Hepatocyte (in vitro differentiated cells): ENCODE data around the gene C20orf173. TPM values are rescaled to one million over a fixed set of nuclear protein-coding genes. Genes with fewer than 3 reads are reported as not detected.

Source experiments
- DNase-seq: peaks from one replicate; pipeline ENCODE4 v3.0.0-alpha.2; 2016; ENCODE audit warnings: low spot score
- H2AFZ ChIP-seq: fragments of 200-600 bp; sonication (generic); 2 replicates; pipeline ENCODE4 v1.6.0; 2016; ENCODE audit warnings: antibody characterized with exemption, mild to moderate bottlenecking
- H3K27ac ChIP-seq: fragments of 200-600 bp; sonication (generic); 2 replicates; pipeline ENCODE4 v1.5.1; 2016; ENCODE audit warnings: mild to moderate bottlenecking
- H3K27me3 ChIP-seq: fragments of 200-600 bp; sonication (generic); 2 replicates; pipeline ENCODE4 v1.6.1; 2016
- H3K36me3 ChIP-seq: fragments of 200-600 bp; sonication (generic); replicated peaks from 2 replicates; pipeline ENCODE4 v1.5.1; 2016; ENCODE audit warnings: low read depth; ENCODE audit not compliant: insufficient read depth
- H3K4me1 ChIP-seq: fragments of 200-600 bp; sonication (generic); 2 replicates; pipeline ENCODE4 v1.5.1; 2016; ENCODE audit warnings: mild to moderate bottlenecking, moderate library complexity; ENCODE audit not compliant: insufficient read depth
- H3K4me2 ChIP-seq: fragments of 200-600 bp; sonication (generic); 2 replicates; pipeline ENCODE4 v1.6.0; 2016
- H3K4me3 ChIP-seq: fragments of 200-600 bp; sonication (generic); 2 replicates; pipeline ENCODE4 v1.5.1; 2016; ENCODE audit warnings: mild to moderate bottlenecking
- H3K79me2 ChIP-seq: fragments of 200-600 bp; sonication (generic); 2 replicates; pipeline ENCODE4 v1.6.0; 2017; ENCODE audit warnings: mild to moderate bottlenecking
- H3K9me2 ChIP-seq: fragments of 200-600 bp; sonication (generic); replicated peaks from 2 replicates; pipeline ENCODE4 v1.6.0; 2017; ENCODE audit warnings: mild to moderate bottlenecking; ENCODE audit not compliant: insufficient read depth
- H3K9me3 ChIP-seq: fragments of 200-600 bp; sonication (generic); 2 replicates; pipeline ENCODE4 v1.5.1; 2016; ENCODE audit warnings: low read depth, mild to moderate bottlenecking
- H4K20me1 ChIP-seq: fragments of 200-600 bp; sonication (generic); 2 replicates; pipeline ENCODE4 v1.6.0; 2016; ENCODE audit warnings: mild to moderate bottlenecking; ENCODE audit not compliant: insufficient read depth, poor library complexity, severe bottlenecking
- EZH2 ChIP-seq: fragments of 200-600 bp; sonication (generic); IDR thresholded peaks from 2 replicates; pipeline ENCODE4 v1.6.1; 2016; ENCODE audit warnings: antibody characterized with exemption, mild to moderate bottlenecking, borderline replicate concordance
- EZH2phosphoT487 ChIP-seq: fragments of 200-600 bp; sonication (generic); IDR thresholded peaks from one replicate; pipeline ENCODE4 v1.6.1; 2018; ENCODE audit warnings: antibody characterized with exemption, mild to moderate bottlenecking, low read depth, moderate library complexity; ENCODE audit not compliant: unreplicated experiment, severe bottlenecking
- WGBS: methylation state at CpG from one replicate; pipeline ENCODE4 v1.1.6; 2016; ENCODE audit warnings: low lambda C conversion rate; ENCODE audit errors: missing lambda C conversion rate; 5-methylcytosine and 5-hydroxymethylcytosine counted together
- polyA plus RNA-seq: library from polyadenylated mRNA; unstranded; fragments of >200 nt; fragmentation: Nextera tagmentation; extraction: Ambion mirVana; gene quantifications from 2 replicates; pipeline ENCODE4 v1.2.1, GENCODE V29; 2016
- total RNA-seq: library from RNA; depleted of rRNA; stranded (reverse); fragments of >200 nt; gene quantifications from 2 replicates; pipeline ENCODE4 v1.2.3, GENCODE V29; 2014
- TF ChIP-seq, protein P1 (sequence below): fragments of 200-600 bp; sonication (generic); IDR thresholded peaks from 2 replicates; pipeline ENCODE4 v1.5.1; 2016; ENCODE audit warnings: antibody characterized with exemption, mild to moderate bottlenecking; ENCODE audit not compliant: poor library complexity

Gene C20orf173
- total and polyA plus RNA-seq, 2 experiments from 2014 or later, result not detected

DNA sequence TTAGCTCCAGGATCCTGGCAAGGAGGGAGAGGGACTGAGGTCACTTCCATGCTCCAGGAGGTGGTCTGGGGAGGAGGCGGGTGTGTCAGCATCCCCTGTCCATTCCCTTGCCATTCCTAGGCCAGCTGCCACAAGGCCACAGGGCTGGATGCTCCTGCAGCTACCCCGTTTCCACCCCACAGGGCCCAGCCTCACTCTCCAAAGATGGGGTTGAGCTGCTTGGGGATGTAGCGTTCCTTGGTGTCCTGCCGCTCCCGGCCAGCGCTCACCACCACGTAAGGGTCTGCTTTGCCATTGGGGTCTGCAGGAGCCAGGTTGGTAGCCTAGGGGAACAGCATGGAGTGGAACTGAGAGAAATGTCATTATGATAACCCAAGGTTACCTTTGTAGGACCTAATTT lies 35.5 kb upstream of the C20orf173 start:
- no peak overlapping the region for H3K4me2 ChIP-seq
- no peaks in the 10 kb centered on the region for H3K4me1 ChIP-seq
- DNase-seq, result no peak
- 94% methylated on average over 7 of the region's 7 CpGs for WGBS
- no peaks in the 10 kb centered on the region for H3K27me3 ChIP-seq
- H3K4me3 ChIP-seq, result no peak overlapping the region
- no peaks in the 10 kb centered on the region for H3K9me2 ChIP-seq
- H3K36me3 ChIP-seq, result no peaks in the 10 kb centered on the region
- H3K9me3 ChIP-seq, result no peaks in the 10 kb centered on the region
- H3K27ac ChIP-seq, result no peak overlapping the region
- H4K20me1 ChIP-seq, result no peaks in the 10 kb centered on the region
- no peaks in the 10 kb centered on the region for H3K79me2 ChIP-seq
- H2AFZ ChIP-seq, result no peak overlapping the region
- TF ChIP-seq EZH2 (no peak), EZH2phosphoT487 (no peak)
- TF ChIP-seq, protein P1, sequence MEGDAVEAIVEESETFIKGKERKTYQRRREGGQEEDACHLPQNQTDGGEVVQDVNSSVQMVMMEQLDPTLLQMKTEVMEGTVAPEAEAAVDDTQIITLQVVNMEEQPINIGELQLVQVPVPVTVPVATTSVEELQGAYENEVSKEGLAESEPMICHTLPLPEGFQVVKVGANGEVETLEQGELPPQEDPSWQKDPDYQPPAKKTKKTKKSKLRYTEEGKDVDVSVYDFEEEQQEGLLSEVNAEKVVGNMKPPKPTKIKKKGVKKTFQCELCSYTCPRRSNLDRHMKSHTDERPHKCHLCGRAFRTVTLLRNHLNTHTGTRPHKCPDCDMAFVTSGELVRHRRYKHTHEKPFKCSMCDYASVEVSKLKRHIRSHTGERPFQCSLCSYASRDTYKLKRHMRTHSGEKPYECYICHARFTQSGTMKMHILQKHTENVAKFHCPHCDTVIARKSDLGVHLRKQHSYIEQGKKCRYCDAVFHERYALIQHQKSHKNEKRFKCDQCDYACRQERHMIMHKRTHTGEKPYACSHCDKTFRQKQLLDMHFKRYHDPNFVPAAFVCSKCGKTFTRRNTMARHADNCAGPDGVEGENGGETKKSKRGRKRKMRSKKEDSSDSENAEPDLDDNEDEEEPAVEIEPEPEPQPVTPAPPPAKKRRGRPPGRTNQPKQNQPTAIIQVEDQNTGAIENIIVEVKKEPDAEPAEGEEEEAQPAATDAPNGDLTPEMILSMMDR, result no peak

DNA sequence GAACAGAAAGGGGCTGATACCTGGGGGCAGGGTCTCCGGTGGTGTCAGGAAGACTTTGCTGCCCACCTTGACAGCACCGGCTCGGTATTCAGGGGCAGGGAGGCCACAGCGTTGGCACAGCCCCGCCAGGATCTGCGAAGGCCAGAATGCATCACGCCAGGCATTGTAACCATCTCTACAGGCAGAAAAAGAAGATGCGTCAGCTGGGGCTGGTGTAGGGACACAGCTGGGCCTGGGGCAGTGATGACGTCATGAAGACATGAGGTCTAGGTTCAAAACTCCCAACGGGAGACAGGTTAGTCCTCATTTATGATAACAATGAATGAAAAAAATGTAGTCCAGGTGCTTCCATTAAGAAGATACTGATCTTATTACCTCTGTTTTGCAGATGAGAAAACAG lies 34.4 kb upstream of the C20orf173 start:
- no peak overlapping the region for H2AFZ ChIP-seq
- H3K9me2 ChIP-seq, result no peaks in the 10 kb centered on the region
- no peaks in the 10 kb centered on the region for H4K20me1 ChIP-seq
- no peaks in the 10 kb centered on the region for H3K79me2 ChIP-seq
- TF ChIP-seq, protein P1, result no peak
- TF ChIP-seq EZH2 (no peak), EZH2phosphoT487 (no peak)
- H3K27me3 ChIP-seq, result no peaks in the 10 kb centered on the region
- WGBS, result 90% methylated on average over 10 of the region's 10 CpGs
- no peak overlapping the region for H3K4me2 ChIP-seq
- DNase-seq, result no peak
- no peak overlapping the region for H3K4me3 ChIP-seq
- H3K27ac ChIP-seq, result no peak overlapping the region
- H3K9me3 ChIP-seq, result no peaks in the 10 kb centered on the region
- H3K4me1 ChIP-seq, result no peaks in the 10 kb centered on the region
- no peaks in the 10 kb centered on the region for H3K36me3 ChIP-seq

DNA sequence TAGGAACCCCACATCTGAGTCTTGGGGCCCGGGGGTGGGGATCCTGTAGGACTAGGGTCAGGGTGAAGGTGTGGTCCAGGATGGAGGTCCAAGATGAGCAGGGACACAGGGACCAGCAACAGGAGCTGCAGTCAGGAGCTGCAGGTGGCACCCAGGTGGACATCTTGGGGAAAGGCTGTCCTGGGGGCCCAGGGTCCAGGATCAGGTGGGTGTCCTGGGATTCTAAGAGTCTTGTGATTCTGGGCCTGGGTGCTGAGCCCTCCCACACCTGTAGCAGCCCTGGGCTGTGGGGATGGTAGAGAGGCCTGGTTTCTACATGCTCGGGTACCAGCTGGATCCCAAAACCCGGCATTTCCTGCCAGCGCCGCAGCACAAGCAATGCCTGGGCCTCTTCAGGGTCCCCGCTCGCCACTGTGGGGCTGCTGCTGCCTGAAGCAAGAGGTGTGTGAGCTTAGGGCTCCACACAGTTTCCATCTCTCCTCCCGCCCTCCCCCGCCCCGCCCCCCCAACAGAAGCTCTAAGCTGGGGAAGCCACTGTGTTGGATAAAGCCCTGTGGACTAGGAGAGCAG lies 33.2 kb upstream of the C20orf173 start:
- WGBS, result 87% methylated on average over 7 of the region's 10 CpGs

More for the DNA sequence above, 33.2 kb upstream of the C20orf173 start:
- Histone ChIP-seq H3K27me3 (no peaks in the 10 kb centered on the region), H3K4me1 (no peaks in the 10 kb centered on the region), H3K79me2 (no peaks in the 10 kb centered on the region), H3K4me2 (no peak overlapping the region), H3K36me3 (no peaks in the 10 kb centered on the region), H4K20me1 (no peaks in the 10 kb centered on the region), H3K9me3 (no peaks in the 10 kb centered on the region), H3K4me3 (no peak overlapping the region), H2AFZ (no peak overlapping the region), H3K27ac (no peak overlapping the region), H3K9me2 (no peaks in the 10 kb centered on the region)
- TF ChIP-seq EZH2, result no peak
- no peak for TF ChIP-seq EZH2phosphoT487
- TF ChIP-seq, protein P1, result no peak
- DNase-seq, result no peak
